Cardiac fibroblast (primary cell): Measurements from ENCODE around the gene SNX13.

ENCODE experiments used
- DNase-seq, 2 donors: peaks; one replicate each; pipeline versions ENCODE4 v3.0.0 to v3.0.0-alpha.2; 2010; ENCODE audit warnings: low read depth in 2 of 2
- H3K4me3 ChIP-seq, 2 donors: replicated peaks in 1 of 2; 1 replicate in 1 of 2; 2 replicates in 1 of 2; pipeline ENCODE4 v1.5.1; 2011; ENCODE audit warnings: low read depth in 2 of 2, low read length in 2 of 2, mild to moderate bottlenecking in 2 of 2, moderate library complexity in 1 of 2
- TF ChIP-seq, protein P1 (sequence below): IDR thresholded peaks from one replicate; pipeline ENCODE4 v1.5.1; 2011; ENCODE audit warnings: low read depth, mild to moderate bottlenecking, low read length, inconsistent platforms

The SNX13 gene

DNA sequence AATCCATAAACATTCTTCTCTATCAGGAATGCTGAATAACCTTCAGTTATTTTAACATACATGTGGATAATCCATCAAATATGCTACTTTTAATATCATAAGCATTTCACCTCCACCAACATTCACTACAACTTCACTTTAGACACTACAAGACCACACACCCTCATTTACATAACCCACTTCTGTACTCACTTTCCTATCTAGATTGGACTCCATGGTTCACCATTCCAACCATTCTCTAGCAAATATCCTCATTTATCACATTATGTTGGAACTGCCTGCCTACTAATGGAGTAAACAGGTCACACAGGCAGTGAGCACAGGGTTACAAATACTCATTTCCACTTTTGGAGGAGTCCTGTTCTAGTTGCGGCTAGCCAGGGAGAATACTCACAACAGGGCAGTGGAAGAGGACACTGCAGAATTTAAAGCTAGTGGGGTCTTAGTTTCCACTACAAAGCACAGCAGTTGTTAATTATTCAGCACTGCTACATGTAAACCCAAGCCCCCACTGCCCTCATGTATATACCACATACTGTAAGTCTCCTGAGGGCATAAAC is 18.4 kb downstream of the SNX13 start:
- DNase-seq = no peak
- H3K4me3 ChIP-seq = no peak overlapping the region
- TF ChIP-seq, protein P1, sequence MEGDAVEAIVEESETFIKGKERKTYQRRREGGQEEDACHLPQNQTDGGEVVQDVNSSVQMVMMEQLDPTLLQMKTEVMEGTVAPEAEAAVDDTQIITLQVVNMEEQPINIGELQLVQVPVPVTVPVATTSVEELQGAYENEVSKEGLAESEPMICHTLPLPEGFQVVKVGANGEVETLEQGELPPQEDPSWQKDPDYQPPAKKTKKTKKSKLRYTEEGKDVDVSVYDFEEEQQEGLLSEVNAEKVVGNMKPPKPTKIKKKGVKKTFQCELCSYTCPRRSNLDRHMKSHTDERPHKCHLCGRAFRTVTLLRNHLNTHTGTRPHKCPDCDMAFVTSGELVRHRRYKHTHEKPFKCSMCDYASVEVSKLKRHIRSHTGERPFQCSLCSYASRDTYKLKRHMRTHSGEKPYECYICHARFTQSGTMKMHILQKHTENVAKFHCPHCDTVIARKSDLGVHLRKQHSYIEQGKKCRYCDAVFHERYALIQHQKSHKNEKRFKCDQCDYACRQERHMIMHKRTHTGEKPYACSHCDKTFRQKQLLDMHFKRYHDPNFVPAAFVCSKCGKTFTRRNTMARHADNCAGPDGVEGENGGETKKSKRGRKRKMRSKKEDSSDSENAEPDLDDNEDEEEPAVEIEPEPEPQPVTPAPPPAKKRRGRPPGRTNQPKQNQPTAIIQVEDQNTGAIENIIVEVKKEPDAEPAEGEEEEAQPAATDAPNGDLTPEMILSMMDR = no peak

DNA sequence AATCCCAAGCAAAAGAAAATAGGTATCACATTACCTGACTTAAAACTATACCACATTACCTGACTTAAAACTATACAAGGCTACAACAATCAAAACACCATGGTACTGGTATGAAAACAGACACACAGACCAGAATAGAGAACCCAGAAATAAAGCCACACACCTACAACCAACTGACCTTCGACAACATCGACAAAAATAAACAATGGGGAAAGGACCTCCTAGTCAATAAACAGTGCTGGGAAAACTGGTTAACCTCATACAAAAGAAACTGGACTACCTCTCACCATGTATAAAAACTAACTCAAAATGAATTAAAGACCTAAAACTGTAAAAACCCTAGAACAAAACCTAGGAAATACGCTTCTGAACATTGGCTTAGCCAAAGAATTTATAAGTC is 22.5 kb downstream of the SNX13 start:
- no peak for DNase-seq
- TF ChIP-seq, protein P1 = no peak
- no peak overlapping the region for H3K4me3 ChIP-seq

DNA sequence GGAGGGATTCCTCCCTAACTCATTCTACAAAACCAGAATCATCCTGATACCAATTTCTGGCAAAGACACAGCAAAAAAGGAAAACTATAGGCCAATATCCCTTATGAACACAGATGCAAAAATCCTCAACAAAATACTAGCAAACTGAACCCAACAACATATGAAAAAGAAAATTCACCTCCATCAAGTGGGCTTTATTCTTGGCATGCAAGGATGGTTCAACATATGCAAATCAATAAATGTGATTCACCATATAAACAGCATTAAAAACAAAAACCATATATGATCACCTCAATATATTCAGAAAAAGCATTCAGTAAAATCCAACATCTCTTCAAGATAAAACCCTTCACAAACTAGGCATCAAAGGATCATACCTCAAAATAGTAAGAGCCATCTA is 23.5 kb downstream of the SNX13 start:
- DNase-seq = no peak
- TF ChIP-seq, protein P1 = no peak
- H3K4me3 ChIP-seq = no peak overlapping the region

DNA sequence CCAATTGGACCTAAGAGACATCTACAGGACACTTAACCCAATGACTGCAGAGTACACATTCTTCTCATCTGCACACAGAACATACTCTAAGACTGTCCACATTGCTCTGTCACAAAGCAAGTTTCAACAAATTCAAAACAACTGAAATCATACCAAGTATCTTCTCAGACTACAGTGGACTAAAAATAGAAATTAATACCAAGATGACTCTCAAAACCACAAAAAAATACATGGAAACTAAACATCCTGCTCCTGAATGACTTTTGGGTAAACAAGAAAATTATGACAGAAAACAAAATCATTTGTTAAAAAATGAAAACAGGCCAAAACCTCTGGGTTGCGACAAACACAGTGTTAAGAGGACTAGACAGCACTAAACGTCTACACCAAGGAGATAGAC is 24.5 kb downstream of the SNX13 start:
- TF ChIP-seq, protein P1 = no peak
- peak in 1 of 2 donors; percentile 46 for DNase-seq
- no peak overlapping the region for H3K4me3 ChIP-seq

DNA sequence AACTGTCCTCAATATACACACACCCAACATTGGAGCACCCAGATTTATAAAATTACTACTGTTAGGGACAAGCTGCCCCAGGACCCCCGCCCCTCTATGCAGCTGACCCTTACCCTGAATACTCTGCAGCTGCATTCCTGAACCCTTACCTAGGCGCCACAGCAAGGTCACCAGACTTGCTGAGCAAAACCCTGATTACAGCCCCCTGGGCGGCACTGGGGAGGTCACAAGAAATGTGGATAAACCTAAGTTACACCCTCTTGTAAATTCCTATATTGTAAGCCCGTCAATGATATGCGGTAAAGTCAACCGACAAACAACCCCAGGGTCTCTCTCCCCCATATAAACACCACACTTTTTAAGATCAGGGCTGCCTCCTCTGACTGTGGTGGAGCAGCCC is 25.1 kb downstream of the SNX13 start:
- H3K4me3 ChIP-seq = no peak overlapping the region
- TF ChIP-seq, protein P1 = no peak
- no peak for DNase-seq

DNA sequence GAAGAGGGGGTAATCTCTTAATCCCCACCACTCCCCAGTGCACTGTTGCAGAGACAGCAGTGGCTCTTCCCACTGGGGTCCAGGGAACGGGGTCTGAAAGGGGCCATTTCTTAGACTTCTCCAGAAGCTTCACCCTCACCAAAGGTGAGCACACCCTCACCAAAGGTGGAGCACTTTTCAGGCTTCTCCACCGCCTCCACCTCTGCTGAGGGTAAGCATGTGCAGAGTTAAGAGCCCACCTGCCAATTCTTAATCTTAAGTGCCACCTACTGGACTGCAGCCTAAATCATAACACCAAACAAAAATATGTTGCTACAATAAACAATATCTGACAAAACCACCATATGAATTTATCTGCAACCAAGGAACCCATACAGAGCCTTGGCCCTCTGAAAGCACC is 27.0 kb downstream of the SNX13 start:
- TF ChIP-seq, protein P1 = no peak
- no peak for DNase-seq
- no peak overlapping the region for H3K4me3 ChIP-seq
